ENCODE measurements around the gene MGMT.

The MGMT gene

GRCh38 chr10:129740532-129741279 is 273.7 kb downstream of the MGMT start:
- DNase-seq (ENCODE audit: low spot score) = no peak

DNA sequence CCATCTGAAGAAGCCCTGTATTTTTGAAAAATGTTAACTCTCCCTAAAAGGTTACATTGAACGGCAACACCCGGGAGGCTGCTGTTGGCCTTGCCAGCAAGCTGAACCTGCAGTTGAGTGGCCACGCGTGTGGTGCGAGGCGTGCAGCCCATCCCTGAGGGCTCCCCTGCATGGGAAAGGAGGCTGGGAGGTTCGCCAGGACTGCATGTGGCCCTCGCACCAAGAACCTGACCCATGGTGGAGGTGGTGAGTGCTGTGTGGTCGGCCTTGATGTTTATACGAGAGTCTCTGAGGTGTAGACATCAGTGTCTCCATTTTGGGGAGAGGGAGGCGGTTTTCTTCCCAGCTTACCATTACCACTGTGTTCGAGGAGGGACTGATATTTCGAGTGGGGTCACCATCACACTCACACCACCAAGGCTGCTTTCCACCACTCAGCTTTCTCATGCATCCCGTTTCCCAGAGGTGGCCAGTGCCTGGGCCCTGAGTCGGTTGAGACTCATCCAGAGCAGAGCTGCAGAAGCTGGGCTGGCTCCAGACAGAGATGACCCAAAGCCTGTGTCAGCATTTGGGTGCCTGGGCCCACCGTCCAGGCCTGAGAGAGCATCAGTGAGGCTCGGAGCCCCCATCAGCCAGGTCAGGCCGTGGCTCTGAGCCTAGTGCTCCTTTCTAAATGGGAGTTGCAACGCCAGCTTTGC is 274.4 kb downstream of the MGMT start:
- no peak for DNase-seq (ENCODE audit: low spot score)

DNA sequence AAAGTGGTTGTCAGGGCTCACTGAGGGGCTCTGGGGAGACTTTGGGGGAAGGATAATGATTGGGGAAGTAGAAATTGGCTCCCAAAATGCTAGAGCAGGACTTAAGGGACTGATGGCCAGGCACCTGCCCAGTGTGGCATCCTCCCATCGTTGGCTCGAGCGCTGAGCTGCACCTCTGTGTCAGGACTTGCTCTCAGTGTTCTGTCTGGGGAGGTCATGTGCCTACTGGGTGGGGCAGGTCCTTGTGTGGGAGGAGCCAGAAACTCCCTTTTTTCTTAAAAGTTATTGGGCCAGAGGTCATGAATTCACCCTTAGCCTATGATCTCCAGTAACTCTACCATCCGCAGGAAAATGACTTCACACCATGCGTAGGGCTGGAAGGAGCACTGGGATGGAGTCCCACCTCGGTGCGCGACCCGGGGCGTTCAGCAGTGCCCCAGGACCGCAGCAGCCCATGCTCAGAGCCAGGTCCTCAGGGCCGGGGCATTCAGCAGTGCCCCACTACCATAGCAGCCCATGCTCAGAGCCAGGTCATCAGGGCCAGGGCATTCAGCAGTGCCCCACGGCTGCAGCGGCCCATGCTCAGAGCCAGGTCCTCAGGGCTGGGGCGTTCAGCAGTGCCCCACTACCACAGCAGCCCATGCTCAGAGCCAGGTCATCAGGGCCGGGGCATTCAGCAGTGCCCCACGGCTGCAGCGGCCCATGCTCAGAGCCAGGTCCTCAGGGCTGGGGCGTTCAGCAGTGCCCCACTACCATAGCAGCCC is 275.1 kb downstream of the MGMT start:
- no peak for DNase-seq (ENCODE audit: low spot score)

- DNase-seq (ENCODE audit: low spot score) = no peak
Observed at GRCh38 chr10:129742742-129743550, 275.9 kb downstream of the MGMT start.

DNA sequence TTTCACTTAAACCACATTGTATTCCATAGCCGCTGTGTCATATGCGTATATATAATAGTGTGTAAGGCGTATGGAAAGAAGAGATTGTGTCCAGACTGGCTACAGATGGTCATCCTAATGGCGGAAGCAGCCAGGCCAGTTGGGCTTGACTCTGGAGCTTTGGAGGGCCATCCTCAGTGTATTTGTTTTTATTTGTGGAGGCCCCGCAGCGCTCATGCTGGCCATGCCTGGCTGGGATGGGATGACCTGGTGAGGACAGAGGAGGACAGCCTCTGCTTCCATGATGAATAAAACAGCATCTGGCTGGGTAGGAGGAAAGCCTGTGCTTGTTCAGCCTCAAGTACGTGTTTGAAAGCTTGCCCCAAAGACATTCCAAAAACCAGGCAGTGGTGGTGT is 276.7 kb downstream of the MGMT start:
- no peak for DNase-seq (ENCODE audit: low spot score)

GRCh38 chr10:129744134-129745111 is 277.4 kb downstream of the MGMT start:
- no peak for DNase-seq (ENCODE audit: low spot score)

GRCh38 chr10:129745186-129745750 is 278.2 kb downstream of the MGMT start:
- no peak for DNase-seq (ENCODE audit: low spot score)

DNA sequence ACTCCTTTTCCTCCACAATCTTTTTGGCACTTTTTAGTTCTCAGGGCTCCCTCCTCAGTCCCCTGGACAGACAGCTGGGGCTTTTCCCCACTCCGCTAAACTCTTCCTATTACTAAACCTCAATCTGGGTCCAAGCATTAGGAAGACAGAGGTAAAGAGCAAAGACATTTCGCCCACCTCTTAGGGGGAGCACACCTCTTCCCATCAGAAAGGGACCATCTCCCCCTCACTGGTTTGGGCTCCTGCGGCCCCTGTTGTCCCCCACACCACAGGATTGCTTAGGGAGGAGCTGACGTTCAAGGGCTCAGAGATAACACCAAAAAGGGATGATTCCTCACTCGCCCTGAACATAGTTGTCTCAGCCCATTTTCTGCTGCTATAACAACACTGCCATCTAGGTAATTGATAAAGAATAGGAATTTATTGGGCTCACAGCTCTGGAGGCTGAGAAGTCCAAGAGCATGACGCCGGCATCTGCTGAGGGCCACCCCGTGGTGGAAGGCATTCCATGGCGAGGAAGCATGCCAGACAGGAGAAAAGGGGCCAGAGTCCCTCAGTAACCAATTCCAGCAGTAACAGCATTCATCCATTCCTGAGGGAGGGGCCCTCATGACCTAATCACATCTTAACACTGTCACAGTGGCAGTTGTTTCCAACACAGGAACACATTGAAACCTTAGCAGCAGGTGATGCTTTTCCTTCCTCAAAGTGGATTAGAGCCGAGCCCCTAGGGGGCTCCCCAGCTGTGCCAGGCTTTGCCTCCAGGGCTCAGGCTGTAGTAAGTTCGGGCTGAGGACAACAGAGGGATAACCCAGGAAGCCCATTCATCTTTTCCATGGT is 287.4 kb downstream of the MGMT start:
- DNase-seq (ENCODE audit: low spot score) = no peak

GRCh38 chr10:129755158-129755591 is 288.1 kb downstream of the MGMT start:
- DNase-seq (ENCODE audit: low spot score) = no peak

- DNase-seq (ENCODE audit: low spot score) = no peak
Observed at GRCh38 chr10:129755621-129756020, 288.6 kb downstream of the MGMT start.

DNA sequence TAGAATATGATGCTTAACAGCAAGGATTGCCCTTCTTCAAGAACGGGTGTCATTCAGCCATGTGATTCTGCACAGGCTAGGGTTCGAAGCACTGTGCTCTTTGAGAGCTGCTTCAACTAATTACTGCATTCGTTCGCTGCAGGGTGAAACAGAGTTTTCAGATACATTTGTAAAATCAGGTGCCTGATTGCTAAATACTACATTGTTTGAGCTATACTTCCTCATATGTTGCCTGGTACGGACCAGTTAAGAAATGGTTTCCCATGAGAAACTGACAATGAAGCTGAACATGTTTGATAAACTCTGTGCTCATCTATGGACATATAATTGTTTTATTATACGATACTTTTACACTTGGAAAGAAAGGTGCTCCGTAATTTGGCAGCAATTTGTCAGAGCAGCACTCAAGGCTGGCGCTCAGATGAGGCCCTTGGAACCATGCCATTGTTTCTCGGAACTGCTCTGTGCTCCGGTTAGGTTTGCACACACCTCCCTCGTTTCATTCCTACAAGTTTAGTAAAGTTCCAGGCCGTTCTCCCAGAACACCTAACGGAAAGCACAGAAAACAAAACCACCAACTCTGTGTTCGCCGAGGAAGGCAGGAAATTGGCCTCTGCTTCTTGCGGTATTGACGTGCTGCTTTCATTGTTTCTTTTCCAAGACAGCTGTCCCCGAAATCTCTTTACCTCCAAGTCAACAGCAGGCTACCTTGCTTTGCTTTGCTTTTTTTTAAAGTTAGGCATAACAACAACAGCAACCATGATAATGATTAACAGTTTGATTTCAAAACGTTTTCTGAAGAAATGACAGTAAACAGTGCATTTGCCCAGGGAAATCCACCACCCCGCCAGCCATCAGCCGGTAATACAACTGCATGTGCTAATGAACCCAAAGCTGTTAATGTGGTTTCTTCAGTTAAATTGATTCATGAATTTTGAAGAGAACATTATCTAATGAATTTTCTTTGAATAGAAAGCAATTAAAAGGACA is 290.2 kb downstream of the MGMT start:
- no peak for DNase-seq (ENCODE audit: low spot score)

GRCh38 chr10:129758207-129759021 is 291.4 kb downstream of the MGMT start:
- DNase-seq (ENCODE audit: low spot score) = no peak

DNA sequence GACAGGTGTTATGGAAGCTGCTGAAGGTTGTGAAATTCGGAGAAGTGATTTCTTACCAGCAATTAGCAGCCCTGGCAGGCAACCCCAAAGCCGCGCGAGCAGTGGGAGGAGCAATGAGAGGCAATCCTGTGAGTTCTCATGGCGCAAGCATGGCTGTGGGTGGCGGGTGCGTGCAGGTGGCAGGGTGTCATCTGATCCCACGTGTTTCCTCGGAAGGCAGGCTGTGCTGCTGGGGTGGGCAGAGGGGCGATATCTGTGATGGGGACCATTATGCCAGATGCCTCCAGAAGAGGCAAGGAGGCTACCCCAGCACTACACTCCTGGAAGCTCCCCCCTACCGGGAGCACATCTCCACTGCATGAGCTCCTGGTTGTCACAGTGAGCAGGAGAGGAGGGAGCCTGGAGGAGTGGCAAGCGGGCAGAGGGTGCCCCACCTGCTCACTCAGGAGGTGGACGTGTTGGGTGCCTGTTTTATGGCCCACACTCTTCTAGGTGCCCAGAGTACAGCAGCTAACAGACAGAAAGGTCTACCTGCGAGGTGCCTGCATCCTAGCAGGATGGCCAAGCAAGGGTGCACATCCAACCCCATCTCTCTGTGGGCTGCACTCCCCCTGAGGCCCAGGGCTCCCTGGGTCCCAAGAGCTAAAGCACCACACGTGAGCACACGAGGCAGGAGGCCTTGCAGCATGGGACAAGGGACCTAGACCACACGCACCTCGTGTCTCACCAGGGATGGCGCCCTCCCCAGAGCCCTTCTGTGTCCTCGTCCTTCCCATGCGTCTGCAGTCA is 292.4 kb downstream of the MGMT start:
- DNase-seq (ENCODE audit: low spot score) = no peak

DNA sequence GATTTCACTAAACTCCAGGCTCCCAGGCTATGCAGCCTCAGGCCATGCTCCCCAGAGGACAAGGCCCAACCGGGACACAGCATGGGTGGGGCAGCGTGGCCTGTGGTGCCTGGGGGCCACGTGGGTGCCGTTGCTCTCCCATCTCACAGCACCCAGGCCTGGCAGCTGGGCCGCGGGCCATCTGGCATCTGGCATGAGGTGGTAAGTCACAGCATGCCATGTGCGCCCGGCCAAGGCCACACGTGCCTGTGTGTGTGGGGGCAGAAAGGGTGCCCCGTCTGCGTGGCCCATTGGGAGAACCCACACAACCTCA is 292.9 kb downstream of the MGMT start:
- DNase-seq (ENCODE audit: low spot score) = no peak

GRCh38 chr10:129760416-129760815 is 293.4 kb downstream of the MGMT start:
- no peak for DNase-seq (ENCODE audit: low spot score)

DNA sequence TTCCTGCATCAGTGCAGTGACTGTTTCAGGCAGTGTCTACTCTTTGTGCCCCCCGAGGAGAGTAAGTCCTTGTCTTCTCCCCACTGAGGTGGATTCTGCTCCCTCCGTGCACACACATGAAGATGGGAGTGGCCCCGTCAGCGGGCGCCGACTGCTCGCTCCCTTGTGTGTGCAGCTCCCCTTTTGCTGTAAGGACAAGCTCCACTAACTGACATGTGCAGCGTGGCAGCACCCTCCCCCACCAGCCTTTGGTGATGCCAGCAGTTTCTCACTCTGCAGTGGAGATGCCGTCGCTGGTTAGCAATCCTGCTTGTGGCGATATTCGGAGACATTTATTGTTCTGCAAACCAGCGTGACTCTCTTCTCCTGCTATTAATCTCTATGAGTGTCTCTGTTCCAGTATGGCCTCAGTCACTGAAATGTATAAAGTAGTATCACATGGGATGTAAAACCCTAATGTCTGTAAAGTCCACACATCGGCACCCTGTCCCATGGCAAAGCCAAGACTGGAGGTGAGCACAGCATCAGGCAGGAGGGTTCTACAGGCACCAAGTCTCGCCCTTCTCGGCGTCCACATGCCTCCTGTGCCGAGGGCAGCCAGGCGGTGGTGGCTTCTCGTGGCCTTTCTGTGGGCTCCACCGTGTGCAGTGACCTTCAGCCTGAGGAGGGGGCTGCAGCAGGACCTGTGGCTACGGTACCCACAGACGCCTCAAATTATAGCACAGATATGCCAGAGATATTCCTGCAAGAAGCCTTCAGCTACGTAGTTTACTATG is 294.3 kb downstream of the MGMT start:
- no peak for DNase-seq (ENCODE audit: low spot score)
